Body of pancreas (tissue), 4 donors: ENCODE results near the gene SSNA1. TPM values are rescaled to one million over a fixed set of nuclear protein-coding genes. Genes with fewer than 3 reads are reported as not detected.

Source experiments
- ATAC-seq: fragments of 150-250 bp; one replicate; pipeline ENCODE4 v1.9.1; 2016
- DNase-seq, 4 donors: peaks; one replicate each; pipeline ENCODE4 v3.0.0-alpha.2; 2019
- H3K27ac ChIP-seq, 4 donors: fragments of 200-600 bp; sonication (generic); 1 replicate in 3 of 4; 2 replicates in 1 of 4; pipeline versions ENCODE4 v1.5.1 to v1.6.1; 2016 to 2019; ENCODE audit warnings: mild to moderate bottlenecking in 1 of 4, mixed read lengths in 1 of 4, moderate library complexity in 1 of 4
- H3K27me3 ChIP-seq, 2 donors: fragments of 200-600 bp; sonication (generic); one replicate each; pipeline ENCODE4 v1.6.0; 2016; ENCODE audit warnings: mild to moderate bottlenecking in 1 of 2
- H3K36me3 ChIP-seq, 2 donors: fragments of 200-600 bp; sonication (generic); replicated peaks in 1 of 2; 2 replicates each; pipeline ENCODE4 v1.5.1; 2016; ENCODE audit warnings: low read depth in 2 of 2; ENCODE audit not compliant: insufficient read depth in 1 of 2
- H3K4me1 ChIP-seq: fragments of 200-600 bp; sonication (generic); one replicate; pipeline ENCODE4 v1.6.0; 2016
- H3K4me3 ChIP-seq, 2 donors: fragments of 200-600 bp; sonication (generic); 1 replicate in 1 of 2; 2 replicates in 1 of 2; pipeline ENCODE4 v1.5.1; 2016 to 2019
- H3K9me3 ChIP-seq, 3 donors: fragments of 200-600 bp; sonication (generic); 1 replicate in 2 of 3; 2 replicates in 1 of 3; pipeline ENCODE4 v1.5.1; 2016
- CTCF ChIP-seq, 7 experiments: fragments of 450-650 bp in 4 of 7; fragments of 200-600 bp in 3 of 7; sonication (generic) in 3 of 7; IDR thresholded peaks; one replicate each; pipeline ENCODE4 v1.5.1; 2016 to 2019; ENCODE audit warnings: antibody characterized with exemption in 7 of 7
- POLR2A ChIP-seq, 3 donors: fragments of 450-650 bp; IDR thresholded peaks; one replicate each; pipeline ENCODE4 v1.6.1; 2016; ENCODE audit warnings: antibody characterized with exemption in 3 of 3, mild to moderate bottlenecking in 2 of 3
- WGBS, 2 donors: methylation state at CpG; one replicate each; pipeline ENCODE4 v1.1.5; 2017; 5-methylcytosine and 5-hydroxymethylcytosine counted together
- intact Hi-C: fragments of 100-400 bp; cut with DNase I; formaldehyde crosslinking; loops from one replicate; pipeline ENCODE4 v1.15.1; 2023
- total RNA-seq, 2 donors: library from RNA; depleted of rRNA; stranded (reverse); fragments of >200 nt; gene quantifications; one replicate each; pipeline ENCODE4 v1.1.0, GENCODE V29; 2016

The SSNA1 gene
- total RNA-seq, 2 donors from 2014 or later, result 62.3 to 79.1 TPM

GRCh38 chr9:137191245-137191644 lies 2.8 kb downstream of the SSNA1 start:
- TF ChIP-seq CTCF (IDR thresholded peaks at IDR 0.05) (no peak), POLR2A (IDR thresholded peaks at IDR 0.05) (no peak)
- Histone ChIP-seq H3K27ac (peak overlapping the region in 3 of 4 donors; percentile 93 to 96 (median 94)), H3K27me3 (no peaks in the 10 kb centered on the region), H3K4me1 (peaks cover 91% of the 10 kb centered on the region), H3K4me3 (no peak overlapping the region), H3K36me3 (peaks cover 0 to 2% of the 10 kb centered on the region in 2 donors), H3K9me3 (no peaks in the 10 kb centered on the region)
- DNase-seq (no peak), ATAC-seq (no peak)
- intact Hi-C loops, result loop anchor here (5.0 kb wide), 1 partner anchor 41 kb away; the partner anchor contains the start of gene SLC34A3
- 66 to 79% methylated on average over 3 of the region's 3 CpGs for WGBS, 2 donors

- TF ChIP-seq CTCF (IDR thresholded peaks at IDR 0.05), result no peak
- peak in 1 of 3 donors; percentile 6 for TF ChIP-seq POLR2A (IDR thresholded peaks at IDR 0.05)
- Histone ChIP-seq H3K27me3 (no peaks in the 10 kb centered on the region), H3K4me3 (no peak overlapping the region), H3K9me3 (no peaks in the 10 kb centered on the region), H3K27ac (peak overlapping the region; percentile 13 to 93 (median 58)), H3K36me3 (peaks cover 0 to 2% of the 10 kb centered on the region in 2 donors), H3K4me1 (peaks cover 91% of the 10 kb centered on the region)
- intact Hi-C loops, result loop anchor here (5.0 kb wide), 1 partner anchor 40 kb away; the partner anchor contains the start of gene SLC34A3
- no peak for ATAC-seq
- no peak for DNase-seq
- 69% methylated on average over 21 of the region's 22 CpGs; no CpG with 5 or more reads in 1 of the 2 donors for WGBS, 2 donors
These were observed 3.4 kb downstream of the SSNA1 start for GRCh38 chr9:137191691-137192447.

GRCh38 chr9:137192448-137192780 lies 3.9 kb downstream of the SSNA1 start:
- intact Hi-C loops, result loop anchor here (5.0 kb wide), 1 partner anchor 40 kb away; the partner anchor contains the start of gene SLC34A3
- WGBS, 2 donors, result 64 to 75% methylated on average over 9 to 10 of the region's 10 CpGs
- no peak for DNase-seq
- Histone ChIP-seq H3K4me3 (no peak overlapping the region), H3K4me1 (peaks cover 91% of the 10 kb centered on the region), H3K36me3 (peaks cover 0 to 2% of the 10 kb centered on the region in 2 donors), H3K9me3 (no peaks in the 10 kb centered on the region), H3K27ac (peak overlapping the region; percentile 13 to 93 (median 58)), H3K27me3 (no peaks in the 10 kb centered on the region)
- TF ChIP-seq POLR2A (IDR thresholded peaks at IDR 0.05) (no peak), CTCF (IDR thresholded peaks at IDR 0.05) (no peak)
- no peak for ATAC-seq

GRCh38 chr9:137192859-137193258 lies 4.4 kb downstream of the SSNA1 start:
- TF ChIP-seq CTCF (IDR thresholded peaks at IDR 0.05) (no peak), POLR2A (IDR thresholded peaks at IDR 0.05) (no peak)
- no peak for ATAC-seq
- H3K9me3 ChIP-seq, result no peaks in the 10 kb centered on the region
- H3K27me3 ChIP-seq, result no peaks in the 10 kb centered on the region
- 92 to 100% methylated on average over 1 to 2 of the region's 2 CpGs for WGBS, 2 donors
- peak overlapping the region in 3 of 4 donors; percentile 13 to 93 (median 92) for H3K27ac ChIP-seq
- peaks cover 91% of the 10 kb centered on the region for H3K4me1 ChIP-seq
- no peak overlapping the region for H3K4me3 ChIP-seq
- DNase-seq, result no peak
- intact Hi-C loops, result loop anchor here (5.0 kb wide), 1 partner anchor 39 kb away; the partner anchor contains the start of gene SLC34A3
- H3K36me3 ChIP-seq, result peaks cover 0 to 2% of the 10 kb centered on the region in 2 donors
